ENCODE data around the gene MAN1A1.

GRCh38 chr6:119270545-119270944, 79.0 kb downstream of the MAN1A1 start:
- TF ChIP-seq, protein P1, sequence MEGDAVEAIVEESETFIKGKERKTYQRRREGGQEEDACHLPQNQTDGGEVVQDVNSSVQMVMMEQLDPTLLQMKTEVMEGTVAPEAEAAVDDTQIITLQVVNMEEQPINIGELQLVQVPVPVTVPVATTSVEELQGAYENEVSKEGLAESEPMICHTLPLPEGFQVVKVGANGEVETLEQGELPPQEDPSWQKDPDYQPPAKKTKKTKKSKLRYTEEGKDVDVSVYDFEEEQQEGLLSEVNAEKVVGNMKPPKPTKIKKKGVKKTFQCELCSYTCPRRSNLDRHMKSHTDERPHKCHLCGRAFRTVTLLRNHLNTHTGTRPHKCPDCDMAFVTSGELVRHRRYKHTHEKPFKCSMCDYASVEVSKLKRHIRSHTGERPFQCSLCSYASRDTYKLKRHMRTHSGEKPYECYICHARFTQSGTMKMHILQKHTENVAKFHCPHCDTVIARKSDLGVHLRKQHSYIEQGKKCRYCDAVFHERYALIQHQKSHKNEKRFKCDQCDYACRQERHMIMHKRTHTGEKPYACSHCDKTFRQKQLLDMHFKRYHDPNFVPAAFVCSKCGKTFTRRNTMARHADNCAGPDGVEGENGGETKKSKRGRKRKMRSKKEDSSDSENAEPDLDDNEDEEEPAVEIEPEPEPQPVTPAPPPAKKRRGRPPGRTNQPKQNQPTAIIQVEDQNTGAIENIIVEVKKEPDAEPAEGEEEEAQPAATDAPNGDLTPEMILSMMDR (optimal IDR thresholded peaks at IDR 0.05 in 1 of 3, IDR thresholded peaks at IDR 0.05 in 1 of 3, conservative IDR thresholded peaks at IDR 0.05 in 1 of 3; ENCODE audit: extremely low read depth in 1 of 3, insufficient read depth in 2 of 3, low read length in 3 of 3) = no peak
- no peak for TF ChIP-seq EZH2 (IDR thresholded peaks at IDR 0.05; ENCODE audit: low read length)

Measured in keratinocyte (primary cell).